GM12878 (cell line): ENCODE data around the gene SV2B. TPM values are rescaled to one million over a fixed set of nuclear protein-coding genes. Genes with fewer than 3 reads are reported as not detected.
A peak's percentile ranks its signal among the peaks of the same experiment; 100 is the strongest.

Experiments used
- BHLHE40 ChIP-seq, 2 experiments: fragments of 450-650 bp in 1 of 2; IDR thresholded peaks; 2 replicates each; pipeline ENCODE4 v1.6.1; 2011 to 2017; ENCODE audit warnings: low read depth in 2 of 2, borderline replicate concordance in 1 of 2, improper control_type of control experiment in 1 of 2, low read length in 1 of 2, mild to moderate bottlenecking in 1 of 2
- NRF1 ChIP-seq: conservative IDR thresholded peaks from 2 replicates; pipeline ENCODE4 v1.6.1; 2011; ENCODE audit warnings: mild to moderate bottlenecking, low read depth, low read length, improper control_type of control experiment
- POLR2A ChIP-seq: IDR thresholded peaks from 2 replicates; pipeline ENCODE4 v1.6.1; 2011; ENCODE audit warnings: low read depth, mild to moderate bottlenecking, low read length
- SIN3A ChIP-seq: IDR thresholded peaks from 2 replicates; pipeline ENCODE4 v1.6.1; 2012; ENCODE audit warnings: low read depth, low read length, improper control_type of control experiment
- SMC3 ChIP-seq: IDR thresholded peaks from 2 replicates; pipeline ENCODE4 v1.6.1; 2011; ENCODE audit warnings: low read length, improper control_type of control experiment, borderline replicate concordance
- TCF12 ChIP-seq: IDR thresholded peaks from 2 replicates; pipeline ENCODE4 v1.6.1; 2011; ENCODE audit warnings: low read depth, mild to moderate bottlenecking, low read length
- ZSCAN29 ChIP-seq: fragments of 450-650 bp; IDR thresholded peaks from 2 replicates; pipeline ENCODE4 v1.6.1; 2017; ENCODE audit warnings: mild to moderate bottlenecking, moderate library complexity
- polyA plus RNA-seq, 11 experiments: library from polyadenylated mRNA; depleted of rRNA in 4 of 11; unstranded in 6 of 11; stranded (reverse) in 5 of 11; fragments of >200 nt; fragmentation: Nextera tagmentation in 4 of 11; fragmentation: Illumina TruSeq in 1 of 11; extraction: Ambion mirVana in 4 of 11; extraction: Trizol in 1 of 11; gene quantifications; 1 replicate in 1 of 11; 2 replicates in 10 of 11; pipeline versions ENCODE4 v1.2.1 to v1.2.3, GENCODE V29; 2011 to 2016; ENCODE audit warnings: inconsistent platforms in 2 of 11, missing spikeins in 2 of 11, low read depth in 1 of 11
- total RNA-seq, 4 experiments: library from RNA; depleted of rRNA in 3 of 4; stranded (reverse); fragments of >200 nt in 3 of 4; fragmentation: Illumina TruSeq in 1 of 4; extraction: Trizol in 1 of 4; gene quantifications; 2 replicates each; pipeline versions ENCODE4 v1.2.1 to v1.2.3, GENCODE V29; 2013 to 2021
- TF ChIP-seq, protein P1 (sequence below): fragments of 450-650 bp; IDR thresholded peaks from 2 replicates; pipeline ENCODE4 v1.6.1; 2018; ENCODE audit warnings: mild to moderate bottlenecking, low read depth, moderate library complexity; ENCODE audit not compliant: partially characterized antibody
- TF ChIP-seq, protein P2 (sequence below): IDR thresholded peaks from 2 replicates; pipeline ENCODE4 v1.6.1; 2012; ENCODE audit warnings: low read depth, low read length, improper control_type of control experiment
- TF ChIP-seq, protein P3 (sequence below), 3 experiments: IDR thresholded peaks in 2 of 3; conservative IDR thresholded peaks in 1 of 3; 2 replicates each; pipeline ENCODE4 v1.5.1; 2011; ENCODE audit warnings: low read depth in 3 of 3, low read length in 3 of 3, mild to moderate bottlenecking in 3 of 3, control low read depth in 2 of 3, moderate library complexity in 2 of 3, inconsistent platforms in 1 of 3, mixed read lengths in 1 of 3; ENCODE audit not compliant: control insufficient read depth in 2 of 3, insufficient read depth in 1 of 3; ENCODE audit errors: extremely low read depth in 1 of 3
- TF ChIP-seq, protein P4 (sequence below): fragments of 450-650 bp; IDR thresholded peaks from 2 replicates; pipeline ENCODE4 v1.6.1; 2017; ENCODE audit warnings: mild to moderate bottlenecking, low read depth, inconsistent platforms; ENCODE audit not compliant: poor library complexity, severe bottlenecking
- TF ChIP-seq, protein P5 (sequence below): fragments of 450-650 bp; IDR thresholded peaks from 2 replicates; pipeline ENCODE4 v1.6.1; 2017; ENCODE audit warnings: mild to moderate bottlenecking
- TF ChIP-seq, protein P6 (sequence below): fragments of 450-650 bp; IDR thresholded peaks from 2 replicates; pipeline ENCODE4 v1.6.1; 2017; ENCODE audit warnings: antibody characterized with exemption, mild to moderate bottlenecking, moderate library complexity

The SV2B gene
- total and polyA plus RNA-seq, 10 of the 15 experiments (the other 5 are each of a cell fraction or from before 2014, with no cell fraction given) = 0.03 to 1.7 (median 1.3) TPM

DNA sequence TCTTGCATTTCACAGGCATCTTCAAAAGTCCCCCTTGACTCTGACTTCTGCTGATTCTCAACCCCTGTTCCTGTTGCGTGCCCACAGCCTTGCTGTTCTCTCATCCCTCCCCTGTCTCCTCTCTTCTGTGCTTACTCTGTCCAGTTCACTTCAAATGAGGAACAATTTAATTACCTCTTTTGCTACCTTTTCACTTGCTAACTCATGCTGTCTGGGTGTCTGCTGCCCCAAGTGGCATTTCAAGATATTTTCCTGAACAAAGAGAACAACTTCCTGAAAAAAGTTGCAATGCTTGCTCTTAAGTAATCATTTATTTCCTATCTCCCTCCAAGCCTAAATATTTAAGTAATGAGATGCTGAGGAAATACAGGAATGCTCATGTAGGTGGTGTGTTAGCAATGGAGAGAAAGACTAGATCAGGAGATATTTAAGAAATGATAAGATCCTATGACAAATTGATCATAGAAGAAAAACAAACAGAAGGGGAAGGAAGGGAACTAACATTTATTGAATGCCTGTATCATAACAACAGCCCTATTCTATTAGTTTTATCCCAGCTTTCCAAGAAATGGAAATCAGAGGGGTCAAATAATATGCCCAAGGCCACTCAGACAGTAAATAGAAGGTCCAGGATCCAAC is 42.2 kb downstream of the SV2B start (continued):
- TF ChIP-seq, protein P1, sequence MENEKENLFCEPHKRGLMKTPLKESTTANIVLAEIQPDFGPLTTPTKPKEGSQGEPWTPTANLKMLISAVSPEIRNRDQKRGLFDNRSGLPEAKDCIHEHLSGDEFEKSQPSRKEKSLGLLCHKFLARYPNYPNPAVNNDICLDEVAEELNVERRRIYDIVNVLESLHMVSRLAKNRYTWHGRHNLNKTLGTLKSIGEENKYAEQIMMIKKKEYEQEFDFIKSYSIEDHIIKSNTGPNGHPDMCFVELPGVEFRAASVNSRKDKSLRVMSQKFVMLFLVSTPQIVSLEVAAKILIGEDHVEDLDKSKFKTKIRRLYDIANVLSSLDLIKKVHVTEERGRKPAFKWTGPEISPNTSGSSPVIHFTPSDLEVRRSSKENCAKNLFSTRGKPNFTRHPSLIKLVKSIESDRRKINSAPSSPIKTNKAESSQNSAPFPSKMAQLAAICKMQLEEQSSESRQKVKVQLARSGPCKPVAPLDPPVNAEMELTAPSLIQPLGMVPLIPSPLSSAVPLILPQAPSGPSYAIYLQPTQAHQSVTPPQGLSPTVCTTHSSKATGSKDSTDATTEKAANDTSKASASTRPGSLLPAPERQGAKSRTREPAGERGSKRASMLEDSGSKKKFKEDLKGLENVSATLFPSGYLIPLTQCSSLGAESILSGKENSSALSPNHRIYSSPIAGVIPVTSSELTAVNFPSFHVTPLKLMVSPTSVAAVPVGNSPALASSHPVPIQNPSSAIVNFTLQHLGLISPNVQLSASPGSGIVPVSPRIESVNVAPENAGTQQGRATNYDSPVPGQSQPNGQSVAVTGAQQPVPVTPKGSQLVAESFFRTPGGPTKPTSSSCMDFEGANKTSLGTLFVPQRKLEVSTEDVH = no peak
- TF ChIP-seq TCF12 (no peak), SMC3 (peak; percentile 53; the same call in 1 of the 2 replicates), ZSCAN29 (no peak), POLR2A (no peak), BHLHE40 (IDR thresholded peaks at IDR 0.05; ENCODE audit: borderline replicate concordance in 1 of 2, low read depth in 2 of 2, low read length in 1 of 2) (no peak), NRF1 (no peak), SIN3A (no peak)
- TF ChIP-seq, protein P2, sequence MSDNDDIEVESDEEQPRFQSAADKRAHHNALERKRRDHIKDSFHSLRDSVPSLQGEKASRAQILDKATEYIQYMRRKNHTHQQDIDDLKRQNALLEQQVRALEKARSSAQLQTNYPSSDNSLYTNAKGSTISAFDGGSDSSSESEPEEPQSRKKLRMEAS = no peak
- TF ChIP-seq, protein P3, sequence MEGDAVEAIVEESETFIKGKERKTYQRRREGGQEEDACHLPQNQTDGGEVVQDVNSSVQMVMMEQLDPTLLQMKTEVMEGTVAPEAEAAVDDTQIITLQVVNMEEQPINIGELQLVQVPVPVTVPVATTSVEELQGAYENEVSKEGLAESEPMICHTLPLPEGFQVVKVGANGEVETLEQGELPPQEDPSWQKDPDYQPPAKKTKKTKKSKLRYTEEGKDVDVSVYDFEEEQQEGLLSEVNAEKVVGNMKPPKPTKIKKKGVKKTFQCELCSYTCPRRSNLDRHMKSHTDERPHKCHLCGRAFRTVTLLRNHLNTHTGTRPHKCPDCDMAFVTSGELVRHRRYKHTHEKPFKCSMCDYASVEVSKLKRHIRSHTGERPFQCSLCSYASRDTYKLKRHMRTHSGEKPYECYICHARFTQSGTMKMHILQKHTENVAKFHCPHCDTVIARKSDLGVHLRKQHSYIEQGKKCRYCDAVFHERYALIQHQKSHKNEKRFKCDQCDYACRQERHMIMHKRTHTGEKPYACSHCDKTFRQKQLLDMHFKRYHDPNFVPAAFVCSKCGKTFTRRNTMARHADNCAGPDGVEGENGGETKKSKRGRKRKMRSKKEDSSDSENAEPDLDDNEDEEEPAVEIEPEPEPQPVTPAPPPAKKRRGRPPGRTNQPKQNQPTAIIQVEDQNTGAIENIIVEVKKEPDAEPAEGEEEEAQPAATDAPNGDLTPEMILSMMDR (IDR thresholded peaks at IDR 0.05 in 2 of 3, conservative IDR thresholded peaks at IDR 0.05 in 1 of 3; ENCODE audit: control insufficient read depth in 2 of 3, extremely low read depth in 1 of 3, insufficient read depth in 1 of 3, low read depth in 3 of 3, low read length in 3 of 3) = peak; percentile 49 to 73 (median 61)
- TF ChIP-seq, protein P4, sequence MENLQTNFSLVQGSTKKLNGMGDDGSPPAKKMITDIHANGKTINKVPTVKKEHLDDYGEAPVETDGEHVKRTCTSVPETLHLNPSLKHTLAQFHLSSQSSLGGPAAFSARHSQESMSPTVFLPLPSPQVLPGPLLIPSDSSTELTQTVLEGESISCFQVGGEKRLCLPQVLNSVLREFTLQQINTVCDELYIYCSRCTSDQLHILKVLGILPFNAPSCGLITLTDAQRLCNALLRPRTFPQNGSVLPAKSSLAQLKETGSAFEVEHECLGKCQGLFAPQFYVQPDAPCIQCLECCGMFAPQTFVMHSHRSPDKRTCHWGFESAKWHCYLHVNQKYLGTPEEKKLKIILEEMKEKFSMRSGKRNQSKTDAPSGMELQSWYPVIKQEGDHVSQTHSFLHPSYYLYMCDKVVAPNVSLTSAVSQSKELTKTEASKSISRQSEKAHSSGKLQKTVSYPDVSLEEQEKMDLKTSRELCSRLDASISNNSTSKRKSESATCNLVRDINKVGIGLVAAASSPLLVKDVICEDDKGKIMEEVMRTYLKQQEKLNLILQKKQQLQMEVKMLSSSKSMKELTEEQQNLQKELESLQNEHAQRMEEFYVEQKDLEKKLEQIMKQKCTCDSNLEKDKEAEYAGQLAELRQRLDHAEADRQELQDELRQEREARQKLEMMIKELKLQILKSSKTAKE = no peak
- TF ChIP-seq, protein P5, sequence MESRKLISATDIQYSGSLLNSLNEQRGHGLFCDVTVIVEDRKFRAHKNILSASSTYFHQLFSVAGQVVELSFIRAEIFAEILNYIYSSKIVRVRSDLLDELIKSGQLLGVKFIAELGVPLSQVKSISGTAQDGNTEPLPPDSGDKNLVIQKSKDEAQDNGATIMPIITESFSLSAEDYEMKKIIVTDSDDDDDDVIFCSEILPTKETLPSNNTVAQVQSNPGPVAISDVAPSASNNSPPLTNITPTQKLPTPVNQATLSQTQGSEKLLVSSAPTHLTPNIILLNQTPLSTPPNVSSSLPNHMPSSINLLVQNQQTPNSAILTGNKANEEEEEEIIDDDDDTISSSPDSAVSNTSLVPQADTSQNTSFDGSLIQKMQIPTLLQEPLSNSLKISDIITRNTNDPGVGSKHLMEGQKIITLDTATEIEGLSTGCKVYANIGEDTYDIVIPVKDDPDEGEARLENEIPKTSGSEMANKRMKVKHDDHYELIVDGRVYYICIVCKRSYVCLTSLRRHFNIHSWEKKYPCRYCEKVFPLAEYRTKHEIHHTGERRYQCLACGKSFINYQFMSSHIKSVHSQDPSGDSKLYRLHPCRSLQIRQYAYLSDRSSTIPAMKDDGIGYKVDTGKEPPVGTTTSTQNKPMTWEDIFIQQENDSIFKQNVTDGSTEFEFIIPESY = no peak
- TF ChIP-seq, protein P6, sequence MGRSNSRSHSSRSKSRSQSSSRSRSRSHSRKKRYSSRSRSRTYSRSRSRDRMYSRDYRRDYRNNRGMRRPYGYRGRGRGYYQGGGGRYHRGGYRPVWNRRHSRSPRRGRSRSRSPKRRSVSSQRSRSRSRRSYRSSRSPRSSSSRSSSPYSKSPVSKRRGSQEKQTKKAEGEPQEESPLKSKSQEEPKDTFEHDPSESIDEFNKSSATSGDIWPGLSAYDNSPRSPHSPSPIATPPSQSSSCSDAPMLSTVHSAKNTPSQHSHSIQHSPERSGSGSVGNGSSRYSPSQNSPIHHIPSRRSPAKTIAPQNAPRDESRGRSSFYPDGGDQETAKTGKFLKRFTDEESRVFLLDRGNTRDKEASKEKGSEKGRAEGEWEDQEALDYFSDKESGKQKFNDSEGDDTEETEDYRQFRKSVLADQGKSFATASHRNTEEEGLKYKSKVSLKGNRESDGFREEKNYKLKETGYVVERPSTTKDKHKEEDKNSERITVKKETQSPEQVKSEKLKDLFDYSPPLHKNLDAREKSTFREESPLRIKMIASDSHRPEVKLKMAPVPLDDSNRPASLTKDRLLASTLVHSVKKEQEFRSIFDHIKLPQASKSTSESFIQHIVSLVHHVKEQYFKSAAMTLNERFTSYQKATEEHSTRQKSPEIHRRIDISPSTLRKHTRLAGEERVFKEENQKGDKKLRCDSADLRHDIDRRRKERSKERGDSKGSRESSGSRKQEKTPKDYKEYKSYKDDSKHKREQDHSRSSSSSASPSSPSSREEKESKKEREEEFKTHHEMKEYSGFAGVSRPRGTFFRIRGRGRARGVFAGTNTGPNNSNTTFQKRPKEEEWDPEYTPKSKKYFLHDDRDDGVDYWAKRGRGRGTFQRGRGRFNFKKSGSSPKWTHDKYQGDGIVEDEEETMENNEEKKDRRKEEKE = no peak
